ENCODE data around the gene VIPR2.

DNA sequence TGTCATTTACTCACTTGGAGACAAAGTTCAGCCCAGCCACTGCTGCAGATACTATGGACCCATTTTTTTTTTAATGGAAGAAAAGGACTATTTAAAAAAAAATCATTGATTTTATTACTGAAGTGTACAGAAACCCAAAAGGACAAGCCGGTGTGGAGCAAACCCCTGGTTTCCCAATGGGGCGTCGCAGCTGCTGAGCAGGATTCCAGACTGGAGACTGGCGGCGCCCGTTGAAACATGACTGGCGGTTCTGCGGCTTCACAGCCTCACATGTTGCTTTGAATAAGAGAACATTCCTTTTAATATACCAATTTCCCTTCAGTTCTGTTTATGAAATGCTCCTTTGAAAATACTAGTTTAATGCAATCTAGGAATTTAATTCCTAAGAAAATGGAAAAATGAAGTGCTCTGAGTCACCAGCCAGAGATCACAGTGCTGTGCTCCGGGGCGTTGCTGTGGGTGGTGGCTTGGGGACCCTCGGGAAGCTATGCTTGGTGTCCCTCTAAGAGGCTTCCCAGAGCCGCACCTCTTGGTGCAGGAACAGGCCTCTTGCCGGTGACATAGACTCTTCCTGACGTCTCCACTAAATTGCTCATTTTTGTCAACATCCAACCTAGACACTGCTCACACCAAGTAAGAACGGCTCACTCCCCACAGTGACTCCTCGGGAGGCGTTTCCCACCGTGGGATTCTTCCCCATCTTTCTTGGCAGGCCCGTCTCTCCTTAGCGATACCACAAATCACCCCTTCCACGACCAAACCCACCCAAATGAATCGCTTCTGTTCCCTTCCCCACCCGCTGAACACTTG is 12.0 kb upstream of the VIPR2 start:
- TF ChIP-seq, protein P1, sequence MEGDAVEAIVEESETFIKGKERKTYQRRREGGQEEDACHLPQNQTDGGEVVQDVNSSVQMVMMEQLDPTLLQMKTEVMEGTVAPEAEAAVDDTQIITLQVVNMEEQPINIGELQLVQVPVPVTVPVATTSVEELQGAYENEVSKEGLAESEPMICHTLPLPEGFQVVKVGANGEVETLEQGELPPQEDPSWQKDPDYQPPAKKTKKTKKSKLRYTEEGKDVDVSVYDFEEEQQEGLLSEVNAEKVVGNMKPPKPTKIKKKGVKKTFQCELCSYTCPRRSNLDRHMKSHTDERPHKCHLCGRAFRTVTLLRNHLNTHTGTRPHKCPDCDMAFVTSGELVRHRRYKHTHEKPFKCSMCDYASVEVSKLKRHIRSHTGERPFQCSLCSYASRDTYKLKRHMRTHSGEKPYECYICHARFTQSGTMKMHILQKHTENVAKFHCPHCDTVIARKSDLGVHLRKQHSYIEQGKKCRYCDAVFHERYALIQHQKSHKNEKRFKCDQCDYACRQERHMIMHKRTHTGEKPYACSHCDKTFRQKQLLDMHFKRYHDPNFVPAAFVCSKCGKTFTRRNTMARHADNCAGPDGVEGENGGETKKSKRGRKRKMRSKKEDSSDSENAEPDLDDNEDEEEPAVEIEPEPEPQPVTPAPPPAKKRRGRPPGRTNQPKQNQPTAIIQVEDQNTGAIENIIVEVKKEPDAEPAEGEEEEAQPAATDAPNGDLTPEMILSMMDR (IDR thresholded peaks at IDR 0.05) = no peak
- TF ChIP-seq POLR2AphosphoS5 (IDR thresholded peaks at IDR 0.05) (no peak), POLR2A (IDR thresholded peaks at IDR 0.05) (no peak), EP300 (IDR thresholded peaks at IDR 0.05) (no peak)

Measured in suprapubic skin (tissue), 4 donors.